K562 (cell line): ENCODE data around the gene PRKAR1B. TPM values are rescaled to one million over a fixed set of nuclear protein-coding genes. Genes with fewer than 3 reads are reported as not detected.

Source experiments
- CBFB ChIP-seq: sonication (generic); formaldehyde crosslinking; IDR thresholded peaks from 2 replicates; pipeline ENCODE4 v1.4.0; 2020; ENCODE audit warnings: mild to moderate bottlenecking, missing genetic modification reagents
- CBX8 ChIP-seq: fragments of 200-600 bp; sonication (generic); IDR thresholded peaks from 2 replicates; pipeline ENCODE4 v1.6.1; 2012; ENCODE audit warnings: borderline replicate concordance, mixed run types, low read depth, mild to moderate bottlenecking, moderate library complexity, mixed read lengths, low read length, control low read depth, inconsistent platforms; ENCODE audit not compliant: poor library complexity, severe bottlenecking; ENCODE audit errors: extremely low read depth
- DDX20 ChIP-seq: fragments of 450-650 bp; IDR thresholded peaks from 2 replicates; pipeline ENCODE4 v1.6.1; 2016; ENCODE audit warnings: missing genetic modification characterization, low read depth, mild to moderate bottlenecking, missing compliant biosample characterization, moderate library complexity
- DNMT1 ChIP-seq: fragments of 450-650 bp; IDR thresholded peaks from 2 replicates; pipeline ENCODE4 v1.6.1; 2016; ENCODE audit warnings: antibody characterized with exemption, mild to moderate bottlenecking
- IRF2 ChIP-seq: sonication (generic); formaldehyde crosslinking; IDR thresholded peaks from 2 replicates; pipeline ENCODE4 v1.8.1; 2022; ENCODE audit warnings: mild to moderate bottlenecking, missing genetic modification reagents
- RBM22 ChIP-seq: fragments of 200-400 bp; formaldehyde crosslinking; IDR thresholded peaks from 2 replicates; pipeline ENCODE4 v1.6.1; 2018; ENCODE audit warnings: low read length, low read depth; ENCODE audit not compliant: poor library complexity, severe bottlenecking
- TCF7L2 ChIP-seq: fragments of 150-350 bp; IDR thresholded peaks from 2 replicates; pipeline ENCODE4 v1.6.1; 2016; ENCODE audit warnings: low read depth, mild to moderate bottlenecking, low read length, moderate library complexity
- THRAP3 ChIP-seq: fragments of 450-650 bp; IDR thresholded peaks from 2 replicates; pipeline ENCODE4 v1.6.1; 2016; ENCODE audit warnings: mild to moderate bottlenecking, inconsistent platforms, borderline replicate concordance
- U2AF1 ChIP-seq: fragments of 200-400 bp; formaldehyde crosslinking; optimal IDR thresholded peaks from 2 replicates; pipeline ENCODE3; 2017; ENCODE audit warnings: mild to moderate bottlenecking, low read depth, low read length, moderate library complexity
- ZNF444 ChIP-seq: fragments of 250-450 bp; sonication (Bioruptor Pico); IDR thresholded peaks from 2 replicates; pipeline ENCODE4 v1.4.0; 2020; ENCODE audit warnings: mild to moderate bottlenecking, moderate library complexity
- ZNF644 ChIP-seq: fragments of 200-800 bp; sonication (Bioruptor generic); IDR thresholded peaks from 2 replicates; pipeline ENCODE4 v1.6.1; 2016; ENCODE audit warnings: low read depth, missing genetic modification characterization, missing compliant biosample characterization
- ZNF668 ChIP-seq: fragments of 250-450 bp; sonication (Bioruptor Pico); IDR thresholded peaks from 2 replicates; pipeline ENCODE4 v1.8.0; 2022; ENCODE audit warnings: mild to moderate bottlenecking, inconsistent platforms
- ZNF707 ChIP-seq: fragments of 250-450 bp; sonication (Bioruptor Pico); conservative IDR thresholded peaks from 2 replicates; pipeline ENCODE4 v1.8.0; 2022; ENCODE audit warnings: inconsistent platforms, mild to moderate bottlenecking, moderate library complexity
- polyA plus RNA-seq, 8 experiments: library from polyadenylated mRNA; depleted of rRNA in 4 of 8; stranded (reverse) in 5 of 8; unstranded in 3 of 8; fragments of >200 nt; fragmentation: Nextera tagmentation in 2 of 8; fragmentation: Illumina TruSeq in 1 of 8; extraction: Ambion mirVana in 2 of 8; extraction: Trizol in 1 of 8; gene quantifications; 2 replicates each; pipeline versions ENCODE4 v1.2.1 to v1.2.3, GENCODE V29; 2011 to 2014; ENCODE audit warnings: inconsistent platforms in 1 of 8, missing spikeins in 1 of 8
- total RNA-seq, 7 experiments: library from RNA; depleted of rRNA in 6 of 7; stranded (reverse); fragments of >200 nt in 6 of 7; fragmentation: Illumina TruSeq in 2 of 7; extraction: Trizol in 2 of 7; gene quantifications; 2 replicates each; pipeline versions ENCODE4 v1.2.1 to v1.2.3, GENCODE V29; 2011 to 2021; ENCODE audit warnings: low replicate concordance in 1 of 7
- TF ChIP-seq, protein P1 (sequence below): fragments of 450-650 bp; IDR thresholded peaks from 2 replicates; pipeline ENCODE4 v1.6.1; 2017; ENCODE audit warnings: mild to moderate bottlenecking, moderate library complexity
- TF ChIP-seq, protein P2 (sequence below), 2 experiments: fragments of 450-650 bp in 1 of 2; sonication (generic) in 1 of 2; formaldehyde crosslinking in 1 of 2; IDR thresholded peaks; 2 replicates each; pipeline versions ENCODE4 v1.7.1 to v1.9.0; 2016 to 2022; ENCODE audit warnings: inconsistent platforms in 1 of 2, mild to moderate bottlenecking in 1 of 2, missing genetic modification reagents in 1 of 2
- TF ChIP-seq, protein P3 (sequence below): fragments of 250-450 bp; sonication (Bioruptor Pico); IDR thresholded peaks from 2 replicates; pipeline ENCODE4 v1.8.0; 2021; ENCODE audit warnings: borderline replicate concordance, mild to moderate bottlenecking, moderate library complexity; ENCODE audit not compliant: poor library complexity, severe bottlenecking

The PRKAR1B gene
- total and polyA plus RNA-seq, 9 of the 15 experiments (the other 6 are each of a cell fraction or from before 2014, with no cell fraction given) = 0.99 to 30.5 (median 12.7) TPM

DNA sequence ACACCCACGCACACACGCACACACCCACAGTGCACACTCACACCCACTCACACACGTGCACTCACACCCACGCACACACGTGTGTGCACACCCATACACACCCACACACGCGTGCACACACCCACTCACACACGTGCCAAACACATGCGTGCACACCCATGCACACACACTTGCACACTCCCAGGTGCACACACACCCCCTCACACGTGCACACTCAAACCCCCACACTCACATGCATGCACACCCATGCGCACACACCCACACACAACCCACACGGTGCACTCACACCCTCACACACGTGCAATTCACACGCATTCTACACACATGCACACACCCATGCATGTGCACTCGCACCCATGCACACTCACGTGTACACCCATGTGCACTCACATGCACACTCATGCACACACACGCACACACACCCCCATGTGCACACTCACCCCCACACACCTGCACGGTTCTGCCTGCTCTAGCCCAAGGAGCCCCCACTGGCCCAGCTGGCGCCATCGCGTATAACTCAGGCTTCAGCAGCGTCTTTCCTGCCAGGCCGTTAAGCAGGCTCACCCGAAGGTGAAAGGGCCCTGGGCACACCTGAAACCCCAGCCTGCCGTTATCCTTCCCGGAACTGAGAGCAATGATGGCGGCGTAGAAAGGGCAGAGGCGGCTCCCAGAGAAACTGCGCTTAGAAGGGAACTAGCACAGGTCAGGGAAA, 143.5 kb downstream of the PRKAR1B start (continued):
- TF ChIP-seq ZNF707 (CRISPR knock-in tag) = no peak
- TF ChIP-seq DDX20 (tag) = no peak
- no peak for TF ChIP-seq CBX8
- TF ChIP-seq U2AF1 = no peak
- TF ChIP-seq, protein P1, sequence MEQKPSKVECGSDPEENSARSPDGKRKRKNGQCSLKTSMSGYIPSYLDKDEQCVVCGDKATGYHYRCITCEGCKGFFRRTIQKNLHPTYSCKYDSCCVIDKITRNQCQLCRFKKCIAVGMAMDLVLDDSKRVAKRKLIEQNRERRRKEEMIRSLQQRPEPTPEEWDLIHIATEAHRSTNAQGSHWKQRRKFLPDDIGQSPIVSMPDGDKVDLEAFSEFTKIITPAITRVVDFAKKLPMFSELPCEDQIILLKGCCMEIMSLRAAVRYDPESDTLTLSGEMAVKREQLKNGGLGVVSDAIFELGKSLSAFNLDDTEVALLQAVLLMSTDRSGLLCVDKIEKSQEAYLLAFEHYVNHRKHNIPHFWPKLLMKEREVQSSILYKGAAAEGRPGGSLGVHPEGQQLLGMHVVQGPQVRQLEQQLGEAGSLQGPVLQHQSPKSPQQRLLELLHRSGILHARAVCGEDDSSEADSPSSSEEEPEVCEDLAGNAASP = no peak
- TF ChIP-seq IRF2 (CRISPR knock-in tag) = peak; percentile 77; the same call in 1 of the 2 replicates
- TF ChIP-seq, protein P2, sequence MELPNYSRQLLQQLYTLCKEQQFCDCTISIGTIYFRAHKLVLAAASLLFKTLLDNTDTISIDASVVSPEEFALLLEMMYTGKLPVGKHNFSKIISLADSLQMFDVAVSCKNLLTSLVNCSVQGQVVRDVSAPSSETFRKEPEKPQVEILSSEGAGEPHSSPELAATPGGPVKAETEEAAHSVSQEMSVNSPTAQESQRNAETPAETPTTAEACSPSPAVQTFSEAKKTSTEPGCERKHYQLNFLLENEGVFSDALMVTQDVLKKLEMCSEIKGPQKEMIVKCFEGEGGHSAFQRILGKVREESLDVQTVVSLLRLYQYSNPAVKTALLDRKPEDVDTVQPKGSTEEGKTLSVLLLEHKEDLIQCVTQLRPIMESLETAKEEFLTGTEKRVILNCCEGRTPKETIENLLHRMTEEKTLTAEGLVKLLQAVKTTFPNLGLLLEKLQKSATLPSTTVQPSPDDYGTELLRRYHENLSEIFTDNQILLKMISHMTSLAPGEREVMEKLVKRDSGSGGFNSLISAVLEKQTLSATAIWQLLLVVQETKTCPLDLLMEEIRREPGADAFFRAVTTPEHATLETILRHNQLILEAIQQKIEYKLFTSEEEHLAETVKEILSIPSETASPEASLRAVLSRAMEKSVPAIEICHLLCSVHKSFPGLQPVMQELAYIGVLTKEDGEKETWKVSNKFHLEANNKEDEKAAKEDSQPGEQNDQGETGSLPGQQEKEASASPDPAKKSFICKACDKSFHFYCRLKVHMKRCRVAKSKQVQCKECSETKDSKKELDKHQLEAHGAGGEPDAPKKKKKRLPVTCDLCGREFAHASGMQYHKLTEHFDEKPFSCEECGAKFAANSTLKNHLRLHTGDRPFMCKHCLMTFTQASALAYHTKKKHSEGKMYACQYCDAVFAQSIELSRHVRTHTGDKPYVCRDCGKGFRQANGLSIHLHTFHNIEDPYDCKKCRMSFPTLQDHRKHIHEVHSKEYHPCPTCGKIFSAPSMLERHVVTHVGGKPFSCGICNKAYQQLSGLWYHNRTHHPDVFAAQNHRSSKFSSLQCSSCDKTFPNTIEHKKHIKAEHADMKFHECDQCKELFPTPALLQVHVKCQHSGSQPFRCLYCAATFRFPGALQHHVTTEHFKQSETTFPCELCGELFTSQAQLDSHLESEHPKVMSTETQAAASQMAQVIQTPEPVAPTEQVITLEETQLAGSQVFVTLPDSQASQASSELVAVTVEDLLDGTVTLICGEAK (IDR thresholded peaks at IDR 0.05) = no peak
- TF ChIP-seq, protein P2 (CRISPR knock-in tag; IDR thresholded peaks at IDR 0.05) = peak; percentile 40; the same call in 1 of the 2 replicates
- no peak for TF ChIP-seq RBM22
- no peak for TF ChIP-seq TCF7L2
- no peak for TF ChIP-seq THRAP3
- TF ChIP-seq, protein P3, sequence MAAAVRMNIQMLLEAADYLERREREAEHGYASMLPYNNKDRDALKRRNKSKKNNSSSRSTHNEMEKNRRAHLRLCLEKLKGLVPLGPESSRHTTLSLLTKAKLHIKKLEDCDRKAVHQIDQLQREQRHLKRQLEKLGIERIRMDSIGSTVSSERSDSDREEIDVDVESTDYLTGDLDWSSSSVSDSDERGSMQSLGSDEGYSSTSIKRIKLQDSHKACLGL (CRISPR knock-in tag) = no peak
- TF ChIP-seq ZNF644 (tag) = peak; percentile 62; the same call in 1 of the 2 replicates
- no peak for TF ChIP-seq CBFB (CRISPR knock-in tag)
- TF ChIP-seq DNMT1 = no peak
- no peak for TF ChIP-seq ZNF444 (CRISPR knock-in tag)
- TF ChIP-seq ZNF668 = no peak
